ENCODE data around the gene SGF29. TPM values are rescaled to one million over a fixed set of nuclear protein-coding genes. Genes with fewer than 3 reads are reported as not detected.
"Not testable (repeated sequence)": the region's sequence is repeated elsewhere in the genome, so short reads cannot be mapped to it uniquely, and the experiment has no call there.

SGF29 gene
- polyA plus RNA-seq, 1 donor: 19.8 TPM

- DNase-seq: no peak
These were observed 13.6 kb downstream of the SGF29 start for GRCh38 chr16:28567292-28567691.

- DNase-seq: no peak
These were observed 15.3 kb downstream of the SGF29 start for GRCh38 chr16:28569021-28569420.

- DNase-seq: no peak
These were observed 16.4 kb downstream of the SGF29 start for GRCh38 chr16:28569968-28570752.

GRCh38 chr16:28572696-28573510, 19.2 kb downstream of the SGF29 start:
- peak; percentile 79 for DNase-seq

GRCh38 chr16:28573738-28574718, 20.3 kb downstream of the SGF29 start:
- DNase-seq: no peak

GRCh38 chr16:28574925-28575324, 21.2 kb downstream of the SGF29 start:
- no peak for DNase-seq

GRCh38 chr16:28575446-28576109, 21.9 kb downstream of the SGF29 start:
- DNase-seq: no peak

GRCh38 chr16:28580726-28581315, 27.1 kb downstream of the SGF29 start:
- DNase-seq: no peak

- no peak for DNase-seq
These were observed 32.0 kb downstream of the SGF29 start for GRCh38 chr16:28585674-28586073.

- DNase-seq: no peak
These were observed 32.7 kb downstream of the SGF29 start for GRCh38 chr16:28586466-28586865.

- no peak for DNase-seq
These were observed 33.7 kb downstream of the SGF29 start for GRCh38 chr16:28587386-28587785.

GRCh38 chr16:28589069-28589468, 35.3 kb downstream of the SGF29 start:
- DNase-seq: no peak

- no peak for DNase-seq
These were observed 36.2 kb downstream of the SGF29 start for GRCh38 chr16:28589930-28590329.

- no peak for DNase-seq
These were observed 36.9 kb downstream of the SGF29 start for GRCh38 chr16:28590384-28591340.

GRCh38 chr16:28591355-28591754, 37.6 kb downstream of the SGF29 start:
- no peak for DNase-seq

GRCh38 chr16:28592511-28592910, 38.8 kb downstream of the SGF29 start:
- no peak for DNase-seq

GRCh38 chr16:28592979-28593553, 39.3 kb downstream of the SGF29 start:
- no peak for DNase-seq

- not testable (repeated sequence) for DNase-seq
These were observed 41.7 kb downstream of the SGF29 start for GRCh38 chr16:28595451-28595850.

- no peak for DNase-seq
These were observed 42.5 kb downstream of the SGF29 start for GRCh38 chr16:28596115-28596630.
